Neural progenitor cell (in vitro differentiated cells): ENCODE measurements around the gene CDH13. TPM values are rescaled to one million over a fixed set of nuclear protein-coding genes. Genes with fewer than 3 reads are reported as not detected.

Experiments
- DNase-seq: peaks from one replicate; pipeline ENCODE4 v3.0.0-alpha.2; 2016; ENCODE audit warnings: low spot score
- H2AFZ ChIP-seq: fragments of 200-600 bp; sonication (generic); replicated peaks from 2 replicates; pipeline ENCODE4 v1.6.1; 2016; ENCODE audit warnings: antibody characterized with exemption
- H3F3A ChIP-seq: fragments of 200-600 bp; sonication (generic); 2 replicates; pipeline ENCODE4 v1.6.1; 2016; ENCODE audit warnings: antibody characterized with exemption, low read depth
- H3K27ac ChIP-seq: fragments of 200-600 bp; sonication (generic); 2 replicates; pipeline ENCODE4 v1.5.1; 2016; ENCODE audit warnings: mild to moderate bottlenecking
- H3K27me3 ChIP-seq: fragments of 200-600 bp; sonication (generic); 2 replicates; pipeline ENCODE4 v1.6.1; 2016; ENCODE audit warnings: mild to moderate bottlenecking, moderate library complexity
- H3K36me3 ChIP-seq: fragments of 200-600 bp; sonication (generic); 2 replicates; pipeline ENCODE4 v1.5.1; 2016
- H3K4me1 ChIP-seq: fragments of 200-600 bp; sonication (generic); 2 replicates; pipeline ENCODE4 v1.6.1; 2016; ENCODE audit warnings: mixed run types
- H3K4me2 ChIP-seq: fragments of 200-600 bp; sonication (generic); 2 replicates; pipeline ENCODE4 v1.6.1; 2016
- H3K4me3 ChIP-seq: fragments of 200-600 bp; sonication (generic); 2 replicates; pipeline ENCODE4 v1.5.1; 2016
- H3K79me2 ChIP-seq: fragments of 200-600 bp; sonication (generic); 2 replicates; pipeline ENCODE4 v1.6.1; 2016; ENCODE audit warnings: low read depth
- H3K9ac ChIP-seq: fragments of 200-600 bp; sonication (generic); 2 replicates; pipeline ENCODE4 v1.6.1; 2016
- H3K9me3 ChIP-seq: fragments of 200-600 bp; sonication (generic); 2 replicates; pipeline ENCODE4 v1.5.1; 2016; ENCODE audit warnings: low read depth
- H4K20me1 ChIP-seq: fragments of 200-600 bp; sonication (generic); 2 replicates; pipeline ENCODE4 v1.6.1; 2016; ENCODE audit warnings: low read depth
- H3K27ac Mint-ChIP-seq: 3 replicates; pipeline ENCODE4 v1.8.0; 2021; ENCODE audit warnings: mixed read lengths
- H3K27me3 Mint-ChIP-seq: 2 replicates; pipeline ENCODE4 v1.8.0; 2022; ENCODE audit warnings: low read depth, mild to moderate bottlenecking, inconsistent platforms, moderate library complexity, mixed read lengths; ENCODE audit not compliant: insufficient read depth
- H3K36me3 Mint-ChIP-seq: 3 replicates; pipeline ENCODE4 v1.8.0; 2021; ENCODE audit warnings: mixed read lengths
- H3K4me1 Mint-ChIP-seq: 3 replicates; pipeline ENCODE4 v1.8.0; 2021; ENCODE audit warnings: mixed read lengths
- H3K4me3 Mint-ChIP-seq: 3 replicates; pipeline ENCODE4 v1.8.0; 2021; ENCODE audit warnings: mild to moderate bottlenecking, moderate library complexity, mixed read lengths
- H3K9me3 Mint-ChIP-seq: 3 replicates; pipeline ENCODE4 v1.8.0; 2020; ENCODE audit warnings: mixed read lengths
- CTCF ChIP-seq: fragments of 200-600 bp; sonication (generic); IDR thresholded peaks from 2 replicates; pipeline ENCODE4 v1.5.1; 2017; ENCODE audit warnings: antibody characterized with exemption, mild to moderate bottlenecking
- EZH2 ChIP-seq: fragments of 200-600 bp; sonication (generic); IDR thresholded peaks from 2 replicates; pipeline ENCODE4 v1.6.1; 2017; ENCODE audit warnings: antibody characterized with exemption, mild to moderate bottlenecking, moderate library complexity
- EZH2phosphoT487 ChIP-seq: fragments of 200-600 bp; sonication (generic); IDR thresholded peaks from 2 replicates; pipeline ENCODE4 v1.6.1; 2017; ENCODE audit warnings: antibody characterized with exemption
- total RNA-seq: library from RNA; depleted of rRNA; stranded (reverse); fragments of >200 nt; gene quantifications from 2 replicates; pipeline ENCODE4 v1.2.3, GENCODE V29; 2015; ENCODE audit warnings: low replicate concordance

Gene CDH13
- total RNA-seq, 1 donor from 2014 or later: 3.0 TPM

- H3K36me3 ChIP-seq: no peaks in the 10 kb centered on the region
- no peak overlapping the region for H3K4me3 Mint-ChIP-seq
- H3K4me3 ChIP-seq: no peak overlapping the region
- no peaks in the 10 kb centered on the region for H3K4me1 Mint-ChIP-seq
- H3K27ac ChIP-seq: no peak overlapping the region
- peaks cover 2% of the 10 kb centered on the region for H3K36me3 Mint-ChIP-seq
- H3K27ac Mint-ChIP-seq: no peak overlapping the region
- no peak for DNase-seq
- TF ChIP-seq EZH2phosphoT487 (no peak), EZH2 (no peak), CTCF (no peak)
- no peak overlapping the region for H3K4me2 ChIP-seq
- H3K9me3 Mint-ChIP-seq: peaks cover 8% of the 10 kb centered on the region
- no peaks in the 10 kb centered on the region for H3K79me2 ChIP-seq
- H3K4me1 ChIP-seq: no peaks in the 10 kb centered on the region
- H3K9me3 ChIP-seq: no peaks in the 10 kb centered on the region
- no peak overlapping the region for H3K9ac ChIP-seq
- H2AFZ ChIP-seq: no peak overlapping the region
- H3K27me3 Mint-ChIP-seq: peaks cover 10% of the 10 kb centered on the region
- no peaks in the 10 kb centered on the region for H4K20me1 ChIP-seq
- no peaks in the 10 kb centered on the region for H3K27me3 ChIP-seq
- no peaks in the 10 kb centered on the region for H3F3A ChIP-seq
These were observed 1101.1 kb downstream of the CDH13 start for GRCh38 chr16:83727751-83728352.

GRCh38 chr16:83728492-83728891, 1101.7 kb downstream of the CDH13 start:
- Histone ChIP-seq H3K79me2 (no peaks in the 10 kb centered on the region), H4K20me1 (no peaks in the 10 kb centered on the region), H3K27me3 (no peaks in the 10 kb centered on the region), H3K9ac (no peak overlapping the region), H3K4me2 (no peak overlapping the region), H3K4me1 (no peaks in the 10 kb centered on the region), H3K9me3 (no peaks in the 10 kb centered on the region), H3K36me3 (no peaks in the 10 kb centered on the region), H2AFZ (no peak overlapping the region), H3F3A (no peaks in the 10 kb centered on the region), H3K4me3 (no peak overlapping the region), H3K27ac (no peak overlapping the region)
- TF ChIP-seq CTCF (no peak), EZH2 (no peak), EZH2phosphoT487 (no peak)
- peaks cover 8% of the 10 kb centered on the region for H3K9me3 Mint-ChIP-seq
- H3K27me3 Mint-ChIP-seq: peaks cover 10% of the 10 kb centered on the region
- H3K4me3 Mint-ChIP-seq: no peak overlapping the region
- peaks cover 2% of the 10 kb centered on the region for H3K36me3 Mint-ChIP-seq
- H3K27ac Mint-ChIP-seq: no peak overlapping the region
- no peaks in the 10 kb centered on the region for H3K4me1 Mint-ChIP-seq
- no peak for DNase-seq

- H3K9me3 Mint-ChIP-seq: peaks cover 23% of the 10 kb centered on the region
- TF ChIP-seq EZH2phosphoT487 (no peak), CTCF (no peak), EZH2 (no peak)
These were observed 1104.0 kb downstream of the CDH13 start for GRCh38 chr16:83730812-83731211.

More at GRCh38 chr16:83730812-83731211, 1104.0 kb downstream of the CDH13 start:
- H3K4me3 Mint-ChIP-seq: no peak overlapping the region
- H3K4me1 ChIP-seq: no peaks in the 10 kb centered on the region
- H4K20me1 ChIP-seq: no peaks in the 10 kb centered on the region
- no peaks in the 10 kb centered on the region for H3K27me3 ChIP-seq
- H3K36me3 Mint-ChIP-seq: peaks cover 2% of the 10 kb centered on the region
- H3K9ac ChIP-seq: no peak overlapping the region
- H3K36me3 ChIP-seq: no peaks in the 10 kb centered on the region
- no peak overlapping the region for H2AFZ ChIP-seq
- peaks cover 3% of the 10 kb centered on the region for H3K27me3 Mint-ChIP-seq
- no peak overlapping the region for H3K27ac Mint-ChIP-seq
- no peaks in the 10 kb centered on the region for H3K4me1 Mint-ChIP-seq
- H3K4me2 ChIP-seq: no peak overlapping the region
- no peak for DNase-seq
- H3K4me3 ChIP-seq: no peak overlapping the region
- no peaks in the 10 kb centered on the region for H3K79me2 ChIP-seq
- H3K27ac ChIP-seq: no peak overlapping the region
- H3F3A ChIP-seq: no peaks in the 10 kb centered on the region
- H3K9me3 ChIP-seq: no peaks in the 10 kb centered on the region
